HUES6 (cell line): ENCODE measurements around the gene CBY1.
A peak's percentile ranks its signal among the peaks of the same experiment; 100 is the strongest.

Source experiments
- H3K27ac ChIP-seq: 2 replicates; pipeline ENCODE4 v1.7.0; 2013; ENCODE audit warnings: low read depth, mild to moderate bottlenecking, low read length, inconsistent platforms
- H3K27me3 ChIP-seq: 2 replicates; pipeline ENCODE4 v1.6.1; 2013; ENCODE audit warnings: low read length; ENCODE audit not compliant: control insufficient read depth, insufficient read depth
- H3K36me3 ChIP-seq: 2 replicates; pipeline ENCODE4 v1.6.1; 2013; ENCODE audit warnings: low read length; ENCODE audit not compliant: control insufficient read depth, insufficient read depth
- H3K4me1 ChIP-seq: 2 replicates; pipeline ENCODE4 v1.6.1; 2013; ENCODE audit warnings: low read length; ENCODE audit not compliant: control insufficient read depth, insufficient read depth
- H3K4me3 ChIP-seq: 2 replicates; pipeline ENCODE4 v1.5.1; 2013; ENCODE audit warnings: low read depth, low read length
- H3K9ac ChIP-seq: one replicate; pipeline ENCODE4 v1.6.1; 2013; ENCODE audit warnings: mild to moderate bottlenecking, low read length
- H3K9me3 ChIP-seq: 2 replicates; pipeline ENCODE4 v1.6.1; 2013; ENCODE audit warnings: low read depth, low read length; ENCODE audit not compliant: control insufficient read depth, insufficient read depth

The CBY1 gene

GRCh38 chr22:38704654-38705234 is 48.3 kb downstream of the CBY1 start:
- peak overlapping the region; percentile 62 for H3K9ac ChIP-seq
- no peaks in the 10 kb centered on the region for H3K9me3 ChIP-seq
- H3K27me3 ChIP-seq = no peaks in the 10 kb centered on the region
- H3K27ac ChIP-seq = peak overlapping the region; percentile 57
- peaks cover 34% of the 10 kb centered on the region for H3K4me1 ChIP-seq
- peaks cover 5% of the 10 kb centered on the region for H3K36me3 ChIP-seq
- H3K4me3 ChIP-seq = peak overlapping the region; percentile 56

- Histone ChIP-seq H3K9ac (peak within 1 kb of the TSS; percentile 77), H3K9me3 (no peaks in the 10 kb centered on the region), H3K27me3 (no peaks in the 10 kb centered on the region), H3K27ac (peak within 1 kb of the TSS; percentile 70), H3K36me3 (peaks cover 12% of the 10 kb centered on the region), H3K4me1 (peaks cover 33% of the 10 kb centered on the region), H3K4me3 (peak within 1 kb of the TSS; percentile 95)
These were observed 49.0 kb downstream of the CBY1 start, which contains the start of gene GTPBP1 for GRCh38 chr22:38705235-38706100. GTPBP1 (plus strand) TSS chr22:38705944; CDS start chr22:38705956, 12 bp downstream.

GRCh38 chr22:38706101-38706900 is 49.9 kb downstream of the CBY1 start:
- peak overlapping the region; percentile 70 for H3K27ac ChIP-seq

GRCh38 chr22:38706901-38707195 is 50.4 kb downstream of the CBY1 start:
- Histone ChIP-seq H3K4me1 (peaks cover 33% of the 10 kb centered on the region), H3K27me3 (no peaks in the 10 kb centered on the region), H3K27ac (no peak overlapping the region), H3K9ac (peak overlapping the region; percentile 77), H3K9me3 (no peaks in the 10 kb centered on the region), H3K36me3 (peaks cover 18% of the 10 kb centered on the region), H3K4me3 (peak overlapping the region; percentile 95)

More at GRCh38 chr22:38706101-38706900, 49.9 kb downstream of the CBY1 start:
- Histone ChIP-seq H3K27me3 (no peaks in the 10 kb centered on the region), H3K4me1 (peaks cover 33% of the 10 kb centered on the region), H3K36me3 (peaks cover 18% of the 10 kb centered on the region), H3K9me3 (no peaks in the 10 kb centered on the region), H3K9ac (peak overlapping the region; percentile 77), H3K4me3 (peak overlapping the region; percentile 95)

- H3K36me3 ChIP-seq = peaks cover 18% of the 10 kb centered on the region
- peak overlapping the region; percentile 95 for H3K4me3 ChIP-seq
- H3K9ac ChIP-seq = peak overlapping the region; percentile 77
- H3K9me3 ChIP-seq = no peaks in the 10 kb centered on the region
- no peaks in the 10 kb centered on the region for H3K27me3 ChIP-seq
- H3K27ac ChIP-seq = no peak overlapping the region
- peaks cover 37% of the 10 kb centered on the region for H3K4me1 ChIP-seq
These were observed 50.9 kb downstream of the CBY1 start for GRCh38 chr22:38707346-38707745.

GRCh38 chr22:38707984-38708383 is 51.5 kb downstream of the CBY1 start:
- Histone ChIP-seq H3K27ac (no peak overlapping the region), H3K9me3 (no peaks in the 10 kb centered on the region), H3K36me3 (peaks cover 18% of the 10 kb centered on the region), H3K9ac (no peak overlapping the region), H3K27me3 (no peaks in the 10 kb centered on the region), H3K4me1 (peaks cover 40% of the 10 kb centered on the region), H3K4me3 (peak overlapping the region; percentile 95; the same call in 1 of the 2 replicates)

GRCh38 chr22:38709306-38709705 is 52.9 kb downstream of the CBY1 start:
- peaks cover 47% of the 10 kb centered on the region for H3K4me1 ChIP-seq
- peaks cover 18% of the 10 kb centered on the region for H3K36me3 ChIP-seq
- H3K9ac ChIP-seq = no peak overlapping the region

GRCh38 chr22:38710351-38710750 is 53.9 kb downstream of the CBY1 start:
- Histone ChIP-seq H3K27ac (no peak overlapping the region), H3K4me1 (peaks cover 44% of the 10 kb centered on the region), H3K9me3 (no peaks in the 10 kb centered on the region), H3K4me3 (no peak overlapping the region), H3K9ac (no peak overlapping the region), H3K27me3 (no peaks in the 10 kb centered on the region), H3K36me3 (peaks cover 26% of the 10 kb centered on the region)

More at GRCh38 chr22:38709306-38709705, 52.9 kb downstream of the CBY1 start:
- no peak overlapping the region for H3K27ac ChIP-seq
- no peaks in the 10 kb centered on the region for H3K9me3 ChIP-seq
- H3K27me3 ChIP-seq = no peaks in the 10 kb centered on the region
- H3K4me3 ChIP-seq = no peak overlapping the region

- Histone ChIP-seq H3K4me1 (peaks cover 44% of the 10 kb centered on the region), H3K27me3 (no peaks in the 10 kb centered on the region), H3K4me3 (no peak overlapping the region), H3K9me3 (no peaks in the 10 kb centered on the region), H3K27ac (no peak overlapping the region), H3K9ac (no peak overlapping the region), H3K36me3 (peaks cover 31% of the 10 kb centered on the region)
These were observed 54.4 kb downstream of the CBY1 start for GRCh38 chr22:38710866-38711265.

GRCh38 chr22:38712486-38713207 is 56.2 kb downstream of the CBY1 start:
- peaks cover 49% of the 10 kb centered on the region for H3K36me3 ChIP-seq
- no peak overlapping the region for H3K27ac ChIP-seq
- H3K9ac ChIP-seq = peak overlapping the region; percentile 6
- peaks cover 40% of the 10 kb centered on the region for H3K4me1 ChIP-seq
- H3K9me3 ChIP-seq = no peaks in the 10 kb centered on the region
- no peak overlapping the region for H3K4me3 ChIP-seq
- no peaks in the 10 kb centered on the region for H3K27me3 ChIP-seq
